ENCODE results near the gene TCEA2.

TCEA2 gene

DNA sequence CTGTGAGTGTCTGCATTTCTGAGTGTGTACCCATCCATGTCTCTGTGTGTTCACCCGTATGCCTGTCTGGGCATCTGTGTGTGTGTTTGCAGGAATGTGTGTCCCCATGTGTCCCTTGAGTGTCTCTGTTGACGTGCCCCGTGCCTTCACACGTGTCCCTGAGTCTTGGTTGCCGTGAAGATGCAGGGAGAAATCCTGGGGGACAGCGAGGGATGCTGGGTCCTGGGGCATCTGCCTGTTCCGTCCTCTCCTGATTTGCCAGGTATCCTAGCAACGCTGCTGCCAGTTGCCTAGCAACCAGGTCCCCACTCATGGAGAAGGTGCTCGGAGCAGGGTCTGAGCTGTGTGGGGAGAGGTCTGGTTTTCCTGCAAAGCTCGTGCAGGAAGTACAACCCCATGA, 27.2 kb downstream of the TCEA2 start:
- H3K4me2 ChIP-seq (ENCODE audit: low read depth, low read length, poor library complexity, severe bottlenecking): no peak overlapping the region
- H3K9me3 ChIP-seq (ENCODE audit: insufficient read depth, low read depth, low read length): no peaks in the 10 kb centered on the region
- H3K4me1 ChIP-seq (ENCODE audit: insufficient read depth, low read length, poor library complexity, severe bottlenecking): no peaks in the 10 kb centered on the region
- H4K20me1 ChIP-seq (ENCODE audit: insufficient read depth, low read length, poor library complexity, severe bottlenecking): no peaks in the 10 kb centered on the region
- H3K4me3 ChIP-seq (ENCODE audit: low read length, poor library complexity, severe bottlenecking): no peak overlapping the region
- no peaks in the 10 kb centered on the region for H3K27me3 ChIP-seq (ENCODE audit: insufficient read depth, low read length, poor library complexity, severe bottlenecking)
- no peak overlapping the region for H3K9ac ChIP-seq (ENCODE audit: low read depth, low read length, poor library complexity, severe bottlenecking)
- no peak overlapping the region for H2AFZ ChIP-seq (ENCODE audit: low read length)
- H3F3A ChIP-seq (ENCODE audit: low read depth): no peaks in the 10 kb centered on the region
- no peaks in the 10 kb centered on the region for H3K9me2 ChIP-seq (replicated peaks; ENCODE audit: low read depth, low read length)
- no peaks in the 10 kb centered on the region for H3K36me3 ChIP-seq (ENCODE audit: insufficient read depth, low read length)
- no peaks in the 10 kb centered on the region for H3K79me2 ChIP-seq (ENCODE audit: insufficient read depth, low read length)
- TF ChIP-seq, protein P1, sequence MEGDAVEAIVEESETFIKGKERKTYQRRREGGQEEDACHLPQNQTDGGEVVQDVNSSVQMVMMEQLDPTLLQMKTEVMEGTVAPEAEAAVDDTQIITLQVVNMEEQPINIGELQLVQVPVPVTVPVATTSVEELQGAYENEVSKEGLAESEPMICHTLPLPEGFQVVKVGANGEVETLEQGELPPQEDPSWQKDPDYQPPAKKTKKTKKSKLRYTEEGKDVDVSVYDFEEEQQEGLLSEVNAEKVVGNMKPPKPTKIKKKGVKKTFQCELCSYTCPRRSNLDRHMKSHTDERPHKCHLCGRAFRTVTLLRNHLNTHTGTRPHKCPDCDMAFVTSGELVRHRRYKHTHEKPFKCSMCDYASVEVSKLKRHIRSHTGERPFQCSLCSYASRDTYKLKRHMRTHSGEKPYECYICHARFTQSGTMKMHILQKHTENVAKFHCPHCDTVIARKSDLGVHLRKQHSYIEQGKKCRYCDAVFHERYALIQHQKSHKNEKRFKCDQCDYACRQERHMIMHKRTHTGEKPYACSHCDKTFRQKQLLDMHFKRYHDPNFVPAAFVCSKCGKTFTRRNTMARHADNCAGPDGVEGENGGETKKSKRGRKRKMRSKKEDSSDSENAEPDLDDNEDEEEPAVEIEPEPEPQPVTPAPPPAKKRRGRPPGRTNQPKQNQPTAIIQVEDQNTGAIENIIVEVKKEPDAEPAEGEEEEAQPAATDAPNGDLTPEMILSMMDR (conservative IDR thresholded peaks at IDR 0.05; ENCODE audit: low read length): no peak
- no peak for TF ChIP-seq EZH2phosphoT487 (IDR thresholded peaks at IDR 0.05; ENCODE audit: borderline replicate concordance)

DNA sequence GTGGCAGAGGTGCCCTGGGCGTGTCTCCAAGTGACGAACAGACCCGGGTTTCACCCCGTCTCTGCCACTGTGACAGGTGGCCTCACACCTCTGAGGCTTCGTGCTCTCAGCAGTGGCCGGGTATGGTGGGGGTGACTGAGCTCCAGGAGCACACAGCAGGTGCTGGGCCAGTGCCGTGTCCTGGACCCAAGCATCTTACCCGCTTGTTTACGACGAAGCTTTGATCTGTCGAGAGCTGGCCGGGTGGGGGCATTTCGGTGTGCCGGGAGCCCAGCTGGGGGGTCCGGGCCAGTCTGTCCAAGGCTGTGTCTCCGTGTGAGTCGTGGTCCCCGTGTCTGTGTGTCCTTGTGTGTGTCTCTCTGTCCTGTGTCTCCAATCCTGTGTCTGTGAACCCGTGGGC, 28.3 kb downstream of the TCEA2 start:
- Histone ChIP-seq H3K9me3 (ENCODE audit: insufficient read depth, low read depth, low read length) (no peaks in the 10 kb centered on the region), H3K4me2 (ENCODE audit: low read depth, low read length, poor library complexity, severe bottlenecking) (no peak overlapping the region), H3F3A (ENCODE audit: low read depth) (no peaks in the 10 kb centered on the region), H4K20me1 (ENCODE audit: insufficient read depth, low read length, poor library complexity, severe bottlenecking) (no peaks in the 10 kb centered on the region), H3K4me3 (ENCODE audit: low read length, poor library complexity, severe bottlenecking) (no peak overlapping the region), H2AFZ (ENCODE audit: low read length) (no peak overlapping the region), H3K79me2 (ENCODE audit: insufficient read depth, low read length) (no peaks in the 10 kb centered on the region), H3K9me2 (replicated peaks; ENCODE audit: low read depth, low read length) (no peaks in the 10 kb centered on the region), H3K9ac (ENCODE audit: low read depth, low read length, poor library complexity, severe bottlenecking) (no peak overlapping the region), H3K4me1 (ENCODE audit: insufficient read depth, low read length, poor library complexity, severe bottlenecking) (no peaks in the 10 kb centered on the region), H3K36me3 (ENCODE audit: insufficient read depth, low read length) (no peaks in the 10 kb centered on the region), H3K27me3 (ENCODE audit: insufficient read depth, low read length, poor library complexity, severe bottlenecking) (no peaks in the 10 kb centered on the region)
- TF ChIP-seq, protein P1 (conservative IDR thresholded peaks at IDR 0.05; ENCODE audit: low read length): no peak
- TF ChIP-seq EZH2phosphoT487 (IDR thresholded peaks at IDR 0.05; ENCODE audit: borderline replicate concordance): no peak

DNA sequence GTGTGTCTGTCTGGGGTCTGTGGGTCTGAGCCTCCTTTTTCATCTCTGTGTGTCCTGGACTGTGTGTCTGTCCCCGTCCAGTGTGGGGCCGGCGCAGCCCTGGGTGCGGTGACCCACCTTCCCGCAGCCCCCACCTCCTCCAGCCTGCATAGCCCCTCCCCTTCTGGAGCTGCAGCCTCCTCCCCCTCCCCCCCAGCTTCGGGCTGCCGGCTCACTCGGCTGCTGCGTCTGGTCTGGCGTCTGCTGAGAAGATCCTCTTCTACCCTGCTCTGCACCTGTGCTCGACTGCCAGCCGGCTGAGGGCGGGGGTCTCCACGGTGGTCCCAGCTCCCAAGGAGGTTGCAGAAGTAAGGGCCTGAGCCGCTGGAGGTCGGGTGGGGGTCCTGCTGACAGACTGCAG, 28.8 kb downstream of the TCEA2 start:
- H3K4me1 ChIP-seq (ENCODE audit: insufficient read depth, low read length, poor library complexity, severe bottlenecking): no peaks in the 10 kb centered on the region
- H3K79me2 ChIP-seq (ENCODE audit: insufficient read depth, low read length): no peaks in the 10 kb centered on the region
- H3K27me3 ChIP-seq (ENCODE audit: insufficient read depth, low read length, poor library complexity, severe bottlenecking): no peaks in the 10 kb centered on the region
- H3K9me2 ChIP-seq (replicated peaks; ENCODE audit: low read depth, low read length): no peaks in the 10 kb centered on the region
- H3K9ac ChIP-seq (ENCODE audit: low read depth, low read length, poor library complexity, severe bottlenecking): no peak overlapping the region
- TF ChIP-seq EZH2phosphoT487 (IDR thresholded peaks at IDR 0.05; ENCODE audit: borderline replicate concordance): no peak
- TF ChIP-seq, protein P1 (conservative IDR thresholded peaks at IDR 0.05; ENCODE audit: low read length): no peak
- no peaks in the 10 kb centered on the region for H3F3A ChIP-seq (ENCODE audit: low read depth)
- H3K4me3 ChIP-seq (ENCODE audit: low read length, poor library complexity, severe bottlenecking): no peak overlapping the region
- H2AFZ ChIP-seq (ENCODE audit: low read length): no peak overlapping the region
- no peaks in the 10 kb centered on the region for H3K9me3 ChIP-seq (ENCODE audit: insufficient read depth, low read depth, low read length)
- no peaks in the 10 kb centered on the region for H3K36me3 ChIP-seq (ENCODE audit: insufficient read depth, low read length)
- no peaks in the 10 kb centered on the region for H4K20me1 ChIP-seq (ENCODE audit: insufficient read depth, low read length, poor library complexity, severe bottlenecking)
- H3K4me2 ChIP-seq (ENCODE audit: low read depth, low read length, poor library complexity, severe bottlenecking): no peak overlapping the region
